Ammon's horn (tissue), 1 donor: Measurements from ENCODE around the gene LINC01488.

Experiments used
- DNase-seq: peaks from one replicate; pipeline ENCODE4 v3.0.0-alpha.2; 2016; ENCODE audit warnings: low spot score

The LINC01488 gene

DNA sequence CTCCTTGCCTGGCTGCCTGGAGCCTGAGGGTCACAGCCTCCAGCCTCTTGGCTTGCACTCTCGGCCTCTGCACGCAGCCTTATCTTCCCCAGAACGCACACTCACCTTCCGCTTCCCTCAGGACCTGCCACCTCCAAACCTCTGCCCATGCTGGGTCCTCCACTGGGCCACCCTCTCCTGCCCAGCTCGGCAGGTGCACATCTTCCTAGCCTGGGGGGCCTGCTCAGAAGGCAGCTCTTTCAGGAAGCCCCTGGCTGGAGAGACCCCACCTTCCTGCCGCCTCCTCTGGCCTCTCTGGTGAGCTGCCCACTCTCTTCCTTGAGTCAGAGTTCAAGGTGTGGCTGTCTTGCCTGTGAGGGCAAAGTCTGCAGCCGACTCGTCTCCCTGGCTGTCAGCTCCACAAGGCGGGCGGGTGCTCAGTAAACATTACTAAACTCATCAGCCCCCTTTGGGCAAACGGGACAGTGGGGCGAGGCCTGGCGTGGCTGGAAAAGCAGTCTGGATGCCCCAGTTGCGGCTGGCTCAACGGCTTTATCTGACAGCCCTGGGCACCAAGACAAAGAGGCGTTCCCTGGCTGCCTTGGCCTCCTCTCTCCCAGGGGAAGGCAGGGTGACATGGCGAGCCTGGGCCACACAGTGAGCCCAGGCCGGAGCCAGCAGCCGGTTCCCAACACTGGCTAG, 1.7 kb upstream of the LINC01488 start:
- DNase-seq, result no peak

DNA sequence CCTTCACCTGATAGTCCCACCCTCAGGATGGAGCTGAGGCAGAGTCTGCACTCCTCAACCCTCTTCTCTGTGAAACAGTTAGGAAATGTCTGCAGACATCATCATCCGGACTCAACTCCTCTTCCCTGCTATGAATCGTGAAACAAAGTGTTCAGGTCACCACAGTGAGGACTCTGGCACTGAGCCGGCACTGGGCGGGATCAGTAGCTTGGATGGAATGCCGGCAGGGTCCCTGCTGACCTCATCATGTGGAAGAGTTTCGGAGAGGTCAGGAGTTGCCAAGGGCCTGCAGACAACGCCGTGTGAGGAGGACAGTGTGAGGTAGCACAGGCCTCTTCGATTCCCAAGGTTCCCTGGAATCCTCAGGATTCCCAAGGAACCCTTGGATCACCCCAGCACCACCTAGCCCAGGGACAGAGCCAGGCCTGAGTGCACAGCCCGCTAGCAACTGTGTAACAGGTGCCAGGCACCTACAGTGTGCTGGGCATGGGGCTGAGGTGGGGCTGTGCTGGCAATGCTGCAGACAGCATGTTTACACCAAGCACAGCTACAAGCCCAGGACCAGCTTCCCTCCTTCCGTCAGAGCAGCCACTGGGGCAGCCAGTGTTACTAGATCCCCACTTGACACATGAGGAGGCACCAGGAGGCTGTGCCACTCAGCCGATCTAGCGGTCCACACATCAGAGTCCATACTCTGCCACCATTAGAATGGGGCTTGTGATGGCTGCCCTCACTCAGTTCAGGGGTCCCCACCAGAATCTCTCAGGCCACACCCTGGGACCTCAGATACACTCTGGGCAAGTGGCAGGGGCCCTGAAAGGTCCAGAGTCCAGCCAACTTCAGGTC, 693 bp upstream of the LINC01488 start:
- no peak for DNase-seq

- DNase-seq, result no peak
Measured at GRCh38 chr11:69482322-69482721, 859 bp downstream of the LINC01488 start.

GRCh38 chr11:69483170-69483569, 1.7 kb downstream of the LINC01488 start:
- DNase-seq, result no peak

DNA sequence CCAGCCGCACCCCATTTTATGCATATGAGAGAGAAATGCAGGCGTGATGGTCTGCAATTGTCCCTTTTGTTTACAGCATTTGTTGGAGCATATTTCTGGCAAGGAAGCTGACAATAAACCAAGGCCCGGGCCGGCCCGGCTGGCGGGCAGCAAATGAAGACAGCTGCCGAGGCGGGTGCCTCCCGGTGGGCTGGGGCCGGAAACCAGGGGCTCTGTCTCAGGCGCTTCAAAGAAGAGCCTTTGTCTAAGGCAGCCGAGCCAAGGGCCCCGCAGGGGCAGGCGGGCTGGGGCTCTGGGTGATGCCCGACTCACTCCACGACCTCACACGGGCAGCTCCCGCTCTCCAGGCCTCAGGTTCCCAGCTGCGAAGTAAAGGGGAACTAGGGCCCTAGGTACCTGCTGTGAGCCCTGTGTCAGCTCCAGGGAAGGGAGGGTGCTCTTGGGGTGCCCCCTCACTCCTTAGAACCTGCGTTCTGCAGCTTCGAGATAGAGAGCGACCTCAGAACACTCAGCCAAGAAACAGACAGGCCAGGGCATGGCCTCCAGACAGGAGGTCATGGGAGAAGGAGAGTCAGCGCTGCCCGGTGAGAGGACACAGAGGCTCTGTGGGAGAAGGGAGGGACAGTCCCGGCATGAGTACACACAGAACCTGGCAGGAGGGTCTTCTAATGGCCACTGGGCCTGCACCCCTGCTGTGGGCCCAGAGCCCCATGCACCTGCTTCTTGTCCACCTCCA, 2.4 kb downstream of the LINC01488 start:
- DNase-seq, result no peak

GRCh38 chr11:69484427-69485259, 3.2 kb downstream of the LINC01488 start:
- DNase-seq, result no peak

DNA sequence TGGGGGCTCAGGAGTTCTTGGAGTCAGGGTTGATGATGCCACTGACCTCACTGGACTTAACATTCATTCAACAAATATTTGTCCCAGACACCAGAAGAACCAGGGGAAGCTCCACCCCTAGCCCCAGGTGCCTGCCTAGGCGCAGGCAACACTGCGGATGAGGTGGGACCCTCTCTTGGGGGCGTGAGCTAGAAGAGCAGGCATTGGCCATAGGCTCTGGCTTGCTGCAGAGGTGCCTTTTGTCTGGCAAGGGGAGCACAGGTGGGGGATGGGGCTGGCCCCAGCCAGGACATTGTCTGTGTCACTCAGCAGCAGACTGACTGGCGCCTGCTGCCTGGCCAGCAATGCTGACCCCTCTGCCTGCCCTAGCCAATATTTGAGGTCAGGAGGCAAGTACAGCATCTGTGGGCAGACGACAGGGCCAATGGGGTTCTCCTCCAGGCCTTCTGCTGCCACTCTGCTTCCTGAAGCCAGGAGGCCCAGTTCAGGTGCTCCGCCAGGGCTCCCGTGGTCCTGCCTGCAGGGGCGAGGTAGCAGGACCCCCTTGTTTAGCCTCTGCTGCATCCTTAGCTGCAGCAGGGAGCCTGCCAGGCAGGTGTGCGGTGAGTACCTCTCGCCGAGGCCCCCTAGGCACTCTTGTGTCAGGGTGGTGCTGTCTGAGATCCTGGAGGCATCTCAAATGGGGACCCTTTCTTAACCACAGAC, 4.0 kb downstream of the LINC01488 start:
- no peak for DNase-seq

DNA sequence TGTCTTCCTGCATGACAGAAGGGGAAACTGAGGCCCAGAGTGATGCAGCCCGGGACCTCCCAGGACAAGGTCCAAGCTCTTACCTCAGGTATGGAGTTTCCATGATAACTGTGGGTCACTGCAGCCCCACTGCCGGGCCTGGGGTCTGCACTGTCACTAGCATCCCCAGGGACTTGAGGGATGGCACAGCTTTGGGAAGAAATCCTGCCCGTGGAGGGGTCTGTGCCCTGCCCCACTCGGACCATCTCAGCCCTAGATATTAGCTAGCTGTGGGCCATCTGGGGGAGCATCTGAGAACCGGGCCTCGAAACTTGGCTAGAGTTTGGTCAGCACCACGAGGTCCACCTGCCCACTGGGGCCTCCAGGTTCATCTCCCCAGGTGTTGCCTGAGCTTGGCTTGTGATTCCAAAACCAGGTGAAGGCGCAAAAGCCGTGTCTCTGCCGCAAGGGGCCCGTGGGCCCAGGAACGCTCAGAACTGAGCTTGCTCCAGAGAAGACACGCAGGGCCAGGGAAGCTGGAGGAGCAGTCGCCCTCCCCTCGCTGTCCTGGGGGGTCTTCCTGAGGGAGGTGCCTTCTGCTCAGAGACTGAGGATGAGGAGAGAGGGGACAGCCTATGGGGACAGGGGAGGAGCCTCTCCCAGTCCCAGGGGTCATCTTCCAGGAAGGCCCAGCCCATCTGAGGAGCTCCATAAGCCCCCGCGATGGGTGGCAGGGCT, 4.8 kb downstream of the LINC01488 start:
- DNase-seq, result no peak

GRCh38 chr11:69486773-69487291, 5.4 kb downstream of the LINC01488 start:
- no peak for DNase-seq

GRCh38 chr11:69487391-69487790, 5.9 kb downstream of the LINC01488 start:
- no peak for DNase-seq

DNA sequence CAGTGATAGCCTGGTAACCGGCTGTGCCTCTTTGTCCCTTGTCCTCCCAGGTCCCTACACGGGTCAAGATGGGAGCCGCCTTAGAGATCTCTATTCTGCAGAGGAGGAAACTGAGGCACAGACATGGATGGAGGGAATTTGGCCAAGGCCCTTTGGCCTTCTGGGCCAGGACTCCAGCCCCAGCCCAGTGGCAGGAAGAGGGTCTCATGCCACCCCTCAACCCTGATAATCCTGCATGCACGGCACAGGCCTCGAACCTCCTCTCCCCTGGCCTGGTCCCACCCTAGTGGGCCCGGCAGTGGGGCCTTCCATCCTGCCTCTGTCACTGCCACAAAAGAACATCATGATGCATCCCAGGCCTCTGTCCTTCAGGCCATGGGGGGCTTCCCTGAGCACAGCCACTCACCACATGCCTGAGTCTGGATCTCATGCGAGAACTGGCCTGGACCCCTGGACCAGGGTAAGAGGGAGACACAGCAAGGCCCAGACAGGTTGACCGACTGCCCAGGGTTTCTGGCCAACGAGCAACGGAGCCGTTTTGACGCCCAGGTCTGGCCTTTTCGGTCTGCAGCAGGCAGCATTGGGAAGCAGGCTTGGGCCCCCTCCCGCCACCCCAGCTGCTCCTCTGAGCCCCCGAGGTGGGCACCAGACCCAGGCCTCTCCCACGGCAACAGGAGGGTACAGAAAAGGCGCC, 6.5 kb downstream of the LINC01488 start:
- DNase-seq, result no peak

- no peak for DNase-seq
Measured at GRCh38 chr11:69488543-69488940, 7.1 kb downstream of the LINC01488 start.

DNA sequence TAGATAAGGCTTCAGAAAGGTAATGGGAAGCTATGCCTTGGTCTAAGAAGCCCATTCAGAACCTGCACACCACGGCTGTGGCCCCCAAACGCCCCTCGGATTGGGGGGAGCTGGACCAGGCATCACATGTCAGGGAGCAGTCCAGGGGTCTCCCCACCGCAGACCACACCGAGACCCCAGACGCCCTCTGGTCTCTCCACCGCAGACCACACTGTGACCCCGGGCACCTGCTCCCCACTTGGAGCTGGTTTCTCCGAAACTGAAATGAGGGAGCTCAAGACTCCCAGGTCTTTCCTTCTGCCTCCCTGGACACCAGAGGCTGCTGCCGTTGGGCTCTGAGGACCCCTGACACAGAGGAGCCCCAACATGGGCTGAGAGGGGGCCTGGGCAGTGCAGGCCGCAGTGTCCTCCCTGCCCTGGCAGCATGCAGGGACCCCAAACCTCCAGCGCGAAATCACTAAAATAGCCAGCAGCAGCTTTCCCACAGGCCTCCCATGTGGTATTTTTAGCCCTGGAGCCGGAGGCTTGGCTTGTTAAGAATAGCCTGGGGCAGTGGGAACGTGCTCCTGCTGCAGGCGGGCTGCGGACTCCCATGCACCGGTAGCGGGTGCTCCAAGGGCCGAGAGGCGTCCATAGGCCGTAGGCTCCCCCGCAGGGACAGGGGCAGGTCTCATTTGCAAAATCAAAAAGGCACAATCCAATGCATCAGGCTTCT, 7.7 kb downstream of the LINC01488 start:
- no peak for DNase-seq

DNA sequence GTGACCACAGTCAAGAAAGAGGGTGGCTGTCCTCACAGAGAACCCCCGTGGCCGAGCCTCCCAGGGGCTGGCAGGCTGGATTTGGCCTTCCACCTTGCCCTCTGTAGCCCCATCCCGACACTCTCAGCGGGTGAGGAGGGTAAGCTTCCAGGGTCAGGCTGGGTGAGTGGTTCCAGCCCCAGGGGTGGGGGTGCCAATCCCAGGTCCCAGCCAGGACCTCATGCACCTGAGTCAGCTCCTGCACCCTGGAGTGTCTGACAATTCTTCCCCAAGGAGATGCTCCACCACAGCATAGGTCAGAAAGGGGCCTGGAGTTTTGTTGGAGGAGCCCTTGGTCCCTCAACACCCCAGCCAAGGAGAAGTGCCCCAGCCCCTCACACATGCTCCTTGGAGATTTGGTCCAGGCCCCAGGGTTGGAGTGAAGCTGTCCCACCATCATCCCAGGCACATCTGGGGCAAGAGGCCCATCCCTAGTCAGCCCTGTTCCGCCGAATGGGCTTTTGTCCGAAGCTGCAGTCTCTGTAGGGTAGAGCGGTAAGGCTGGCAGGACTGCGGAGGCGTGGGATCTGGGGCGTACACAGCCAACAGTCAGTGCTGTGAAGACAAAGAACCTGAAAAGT, 8.4 kb downstream of the LINC01488 start:
- no peak for DNase-seq

DNA sequence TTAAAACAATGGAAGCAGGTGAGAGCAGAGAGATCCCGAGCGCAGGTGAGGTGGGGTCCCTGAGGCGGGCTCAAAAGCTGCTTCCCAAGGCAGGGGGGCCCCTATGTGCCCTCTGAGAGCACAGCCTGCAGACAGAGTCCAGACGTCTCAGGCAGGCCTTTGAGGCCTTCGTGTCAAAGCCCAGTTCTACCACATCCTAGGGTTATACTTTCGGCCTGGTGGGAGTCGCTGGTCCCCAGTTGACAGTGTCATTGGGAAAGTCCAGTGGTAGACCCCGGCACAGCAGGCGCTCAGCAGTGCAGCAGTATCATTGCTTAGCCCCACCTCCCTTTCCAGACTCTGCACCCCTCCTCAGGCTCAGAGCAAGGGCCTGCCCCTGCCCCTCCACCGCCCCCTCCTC, 9.1 kb downstream of the LINC01488 start:
- DNase-seq, result no peak

DNA sequence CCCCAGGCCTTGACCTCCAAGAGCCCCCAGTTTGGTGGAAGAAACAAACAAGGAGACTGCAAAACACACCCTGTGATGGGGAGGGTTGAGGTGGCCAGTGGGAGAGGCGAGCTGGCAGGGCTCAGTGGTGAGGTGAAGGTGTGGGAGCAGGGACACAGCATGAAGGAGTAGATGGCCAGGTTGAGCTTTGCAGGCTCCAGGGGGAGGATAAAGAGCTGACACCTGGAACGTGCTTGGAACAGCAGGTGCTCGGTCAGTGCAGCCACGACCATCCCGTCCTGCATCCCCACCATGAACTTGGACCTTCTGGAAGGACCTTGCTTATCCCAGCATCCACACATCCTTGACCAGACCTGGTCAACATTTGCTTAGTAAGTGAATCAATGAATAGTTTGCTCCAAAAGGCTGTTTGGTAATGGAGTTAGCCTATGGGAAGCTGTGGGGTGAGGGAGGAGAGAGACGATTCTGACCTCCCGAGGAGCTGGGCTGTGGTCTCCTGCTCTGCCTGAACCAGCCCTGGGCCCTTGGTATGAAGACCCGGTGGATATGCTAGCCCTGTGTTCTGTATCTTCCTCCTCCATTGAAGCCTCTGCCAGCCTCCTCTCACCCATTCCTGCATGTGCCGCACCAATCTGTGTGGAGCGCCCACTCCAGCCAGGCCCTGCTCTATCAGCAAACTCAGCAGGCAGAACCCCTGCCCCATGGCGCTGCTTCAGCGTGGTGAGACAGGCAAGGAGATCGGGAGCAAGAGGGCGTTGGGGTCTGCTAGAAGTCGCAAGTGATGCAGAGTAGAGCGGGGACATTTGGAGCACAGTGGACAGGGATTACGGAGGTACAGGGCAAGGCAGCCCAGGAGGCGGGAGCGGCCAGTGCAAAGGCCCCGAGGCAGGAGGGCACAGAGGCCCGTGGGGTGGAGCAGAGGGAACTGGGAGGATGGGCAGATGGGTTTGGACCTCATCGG, 9.9 kb downstream of the LINC01488 start:
- DNase-seq, result no peak

GRCh38 chr11:69492201-69492991, 10.9 kb downstream of the LINC01488 start:
- no peak for DNase-seq
